HEK293 (cell line): ENCODE data around the gene METTL16.
"Not testable (repeated sequence)": the region's sequence is repeated elsewhere in the genome, so short reads cannot be mapped to it uniquely, and the experiment has no call there.

Experiments
- CTCF ChIA-PET: fragments of 350-600 bp; formaldehyde crosslinking; extraction: SDS; loops from one replicate; lab custom pipeline; 2021; ENCODE audit warnings: antibody characterized with exemption; lab: Yijun Ruan, JAX
- POLR2A ChIA-PET: fragments of 300-600 bp; formaldehyde crosslinking; extraction: SDS; loops from one replicate; lab custom pipeline; 2020; ENCODE audit warnings: antibody characterized with exemption, inconsistent platforms; lab: Yijun Ruan, JAX
- H3K27ac ChIP-seq: fragments of 200-500 bp; sonication (Bioruptor generic); 2 replicates; pipeline ENCODE4 v1.5.1; 2014; ENCODE audit warnings: low read depth, low read length, control low read depth, inconsistent platforms; ENCODE audit errors: extremely low read depth
- H3K36me3 ChIP-seq, 2 experiments: fragments of 200-500 bp in 1 of 2; sonication (Bioruptor generic) in 1 of 2; 1 replicate in 1 of 2; 2 replicates in 1 of 2; pipeline ENCODE4 v1.5.1; 2014 to 2017; ENCODE audit warnings: inconsistent platforms in 2 of 2, low read length in 2 of 2; ENCODE audit not compliant: control insufficient read depth in 2 of 2, insufficient read depth in 1 of 2
- H3K4me1 ChIP-seq: fragments of 200-500 bp; sonication (Bioruptor generic); 2 replicates; pipeline ENCODE4 v1.5.1; 2014; ENCODE audit warnings: mild to moderate bottlenecking, low read length, inconsistent platforms; ENCODE audit not compliant: control insufficient read depth, insufficient read depth
- H3K4me3 ChIP-seq: 2 replicates; pipeline ENCODE4 v1.5.1; 2011; ENCODE audit warnings: low read depth, mild to moderate bottlenecking, control low read depth, low read length, moderate library complexity
- H3K9me3 ChIP-seq: fragments of 200-500 bp; sonication (Bioruptor generic); 2 replicates; pipeline ENCODE4 v1.5.1; 2014; ENCODE audit warnings: low read depth, low read length, inconsistent platforms; ENCODE audit not compliant: control insufficient read depth, insufficient read depth
- BCL11B ChIP-seq: fragments of 450-650 bp; formaldehyde crosslinking; IDR thresholded peaks from 2 replicates; pipeline ENCODE4 v1.5.1; 2016; ENCODE audit warnings: low read depth, missing biosample characterization, missing genetic modification characterization
- EGR2 ChIP-seq: fragments of 450-650 bp; formaldehyde crosslinking; IDR thresholded peaks from 2 replicates; pipeline ENCODE4 v1.5.1; 2016; ENCODE audit warnings: low read depth, missing biosample characterization, missing genetic modification characterization
- GLI4 ChIP-seq: fragments of 450-650 bp; formaldehyde crosslinking; IDR thresholded peaks from 2 replicates; pipeline ENCODE4 v1.5.1; 2016; ENCODE audit warnings: missing biosample characterization, missing genetic modification characterization
- KLF10 ChIP-seq: fragments of 450-650 bp; IDR thresholded peaks from 2 replicates; pipeline ENCODE4 v1.5.1; 2018; ENCODE audit warnings: missing biosample characterization, mild to moderate bottlenecking, missing genetic modification characterization
- RBAK ChIP-seq: fragments of 450-650 bp; formaldehyde crosslinking; IDR thresholded peaks from 2 replicates; pipeline ENCODE4 v1.5.1; 2016; ENCODE audit warnings: missing biosample characterization, missing genetic modification characterization
- SCRT1 ChIP-seq: fragments of 450-650 bp; formaldehyde crosslinking; IDR thresholded peaks from 2 replicates; pipeline ENCODE4 v1.5.1; 2016; ENCODE audit warnings: missing biosample characterization, missing genetic modification characterization, borderline replicate concordance
- SETDB1 ChIP-seq: IDR thresholded peaks from one replicate; pipeline ENCODE4 v1.6.1; 2017; ENCODE audit warnings: mild to moderate bottlenecking, low read length, moderate library complexity, mixed read lengths; ENCODE audit not compliant: insufficient read length
- WT1 ChIP-seq: fragments of 450-650 bp; formaldehyde crosslinking; IDR thresholded peaks from 2 replicates; pipeline ENCODE4 v1.5.1; 2016; ENCODE audit warnings: missing biosample characterization, missing genetic modification characterization
- ZNF138 ChIP-seq: fragments of 450-650 bp; formaldehyde crosslinking; IDR thresholded peaks from 2 replicates; pipeline ENCODE4 v1.5.1; 2016; ENCODE audit warnings: missing biosample characterization, missing genetic modification characterization, borderline replicate concordance
- ZNF140 ChIP-seq: fragments of 450-650 bp; formaldehyde crosslinking; IDR thresholded peaks from 2 replicates; pipeline ENCODE4 v1.5.1; 2016; ENCODE audit warnings: missing biosample characterization, missing genetic modification characterization
- ZNF2 ChIP-seq: fragments of 450-650 bp; formaldehyde crosslinking; IDR thresholded peaks from 2 replicates; pipeline ENCODE4 v1.5.1; 2016; ENCODE audit warnings: missing biosample characterization, missing genetic modification characterization
- ZNF335 ChIP-seq: fragments of 450-650 bp; formaldehyde crosslinking; conservative IDR thresholded peaks from 2 replicates; pipeline ENCODE4 v1.5.1; 2016; ENCODE audit warnings: missing biosample characterization, missing genetic modification characterization
- ZNF549 ChIP-seq: fragments of 450-650 bp; IDR thresholded peaks from 2 replicates; pipeline ENCODE4 v1.5.1; 2018; ENCODE audit warnings: missing biosample characterization, missing genetic modification characterization, mild to moderate bottlenecking, inconsistent platforms, moderate library complexity
- ZNF623 ChIP-seq: fragments of 450-650 bp; formaldehyde crosslinking; IDR thresholded peaks from 2 replicates; pipeline ENCODE4 v1.5.1; 2016; ENCODE audit warnings: missing biosample characterization, missing genetic modification characterization
- ZNF624 ChIP-seq: fragments of 450-650 bp; formaldehyde crosslinking; IDR thresholded peaks from 2 replicates; pipeline ENCODE4 v1.5.1; 2017; ENCODE audit warnings: missing biosample characterization, missing genetic modification characterization
- ZNF629 ChIP-seq: fragments of 450-650 bp; formaldehyde crosslinking; IDR thresholded peaks from 2 replicates; pipeline ENCODE4 v1.5.1; 2017; ENCODE audit warnings: missing biosample characterization, missing genetic modification characterization
- ZNF785 ChIP-seq: fragments of 450-650 bp; formaldehyde crosslinking; IDR thresholded peaks from 2 replicates; pipeline ENCODE4 v1.5.1; 2016; ENCODE audit warnings: missing biosample characterization, missing genetic modification characterization
- TF ChIP-seq, protein P1 (sequence below): fragments of 450-650 bp; formaldehyde crosslinking; IDR thresholded peaks from 2 replicates; pipeline ENCODE4 v1.5.1; 2017; ENCODE audit warnings: missing biosample characterization, missing genetic modification characterization
- TF ChIP-seq, protein P2 (sequence below): fragments of 450-650 bp; formaldehyde crosslinking; IDR thresholded peaks from 2 replicates; pipeline ENCODE4 v1.5.1; 2016; ENCODE audit warnings: missing biosample characterization, missing genetic modification characterization

The METTL16 gene

DNA sequence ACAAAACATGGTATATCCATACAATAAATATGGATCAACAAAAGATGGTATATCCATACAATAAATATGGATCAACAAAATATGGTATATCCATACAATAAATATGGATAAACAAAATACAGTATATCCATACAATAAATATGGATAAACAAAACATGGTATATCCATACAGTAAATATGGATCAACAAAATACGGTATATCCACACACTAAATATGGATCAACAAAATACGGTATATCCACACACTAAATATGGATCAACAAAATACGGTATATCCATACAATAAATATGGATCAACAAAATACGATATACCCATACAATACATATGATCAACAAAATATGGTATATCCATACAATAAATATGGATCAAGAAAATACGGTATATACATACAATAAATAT, 8.1 kb downstream of the METTL16 start:
- peaks cover 35 to 40% of the 10 kb centered on the region in 2 experiments for H3K36me3 ChIP-seq
- no peaks in the 10 kb centered on the region for H3K4me1 ChIP-seq
- no peak overlapping the region for H3K4me3 ChIP-seq
- H3K9me3 ChIP-seq, result no peaks in the 10 kb centered on the region
- TF ChIP-seq, protein P1, sequence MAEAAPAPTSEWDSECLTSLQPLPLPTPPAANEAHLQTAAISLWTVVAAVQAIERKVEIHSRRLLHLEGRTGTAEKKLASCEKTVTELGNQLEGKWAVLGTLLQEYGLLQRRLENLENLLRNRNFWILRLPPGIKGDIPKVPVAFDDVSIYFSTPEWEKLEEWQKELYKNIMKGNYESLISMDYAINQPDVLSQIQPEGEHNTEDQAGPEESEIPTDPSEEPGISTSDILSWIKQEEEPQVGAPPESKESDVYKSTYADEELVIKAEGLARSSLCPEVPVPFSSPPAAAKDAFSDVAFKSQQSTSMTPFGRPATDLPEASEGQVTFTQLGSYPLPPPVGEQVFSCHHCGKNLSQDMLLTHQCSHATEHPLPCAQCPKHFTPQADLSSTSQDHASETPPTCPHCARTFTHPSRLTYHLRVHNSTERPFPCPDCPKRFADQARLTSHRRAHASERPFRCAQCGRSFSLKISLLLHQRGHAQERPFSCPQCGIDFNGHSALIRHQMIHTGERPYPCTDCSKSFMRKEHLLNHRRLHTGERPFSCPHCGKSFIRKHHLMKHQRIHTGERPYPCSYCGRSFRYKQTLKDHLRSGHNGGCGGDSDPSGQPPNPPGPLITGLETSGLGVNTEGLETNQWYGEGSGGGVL (tag by site-specific recombination), result no peak
- TF ChIP-seq SETDB1, result peak; percentile 43
- no peak overlapping the region for H3K27ac ChIP-seq
- ChIA-PET POLR2A (no interaction called here), CTCF (no interaction called here)

DNA sequence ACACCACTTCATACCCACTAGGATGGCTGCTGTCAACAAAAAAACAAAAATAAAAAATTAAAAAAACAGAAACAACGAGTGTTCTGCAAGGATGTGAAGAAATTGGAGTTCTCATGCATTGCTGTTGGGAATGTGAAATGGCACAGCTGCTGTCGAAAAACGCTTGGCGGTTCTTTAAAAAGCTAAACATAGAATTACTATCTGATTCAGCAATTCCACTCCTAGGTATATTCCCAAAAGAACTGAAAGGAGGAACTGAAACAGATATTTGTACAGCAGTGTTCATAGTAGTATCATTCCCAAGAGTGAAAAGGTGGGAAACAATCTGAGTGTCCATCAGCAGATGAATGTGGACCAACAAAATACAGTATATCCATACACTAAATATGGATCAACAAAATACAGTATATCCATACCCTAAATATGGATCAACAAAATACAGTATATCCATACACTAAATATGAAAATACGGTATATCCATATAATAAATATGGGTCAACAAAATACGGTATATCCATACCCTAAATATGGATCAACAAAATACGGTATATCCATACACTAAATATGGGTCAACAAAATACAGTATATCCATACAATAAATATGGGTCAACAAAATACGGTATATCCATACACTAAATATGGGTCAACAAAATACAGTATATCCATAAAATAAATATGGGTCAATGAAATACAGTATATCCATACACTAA, 8.7 kb downstream of the METTL16 start:
- no peak overlapping the region for H3K4me3 ChIP-seq
- H3K9me3 ChIP-seq, result no peaks in the 10 kb centered on the region
- CTCF ChIA-PET, result no interaction called here
- H3K36me3 ChIP-seq, result peaks cover 39 to 40% of the 10 kb centered on the region in 2 experiments
- H3K4me1 ChIP-seq, result no peaks in the 10 kb centered on the region
- no peak overlapping the region for H3K27ac ChIP-seq
- POLR2A ChIA-PET, result no interaction called here
- TF ChIP-seq ZNF624 (tag by site-specific recombination) (no peak), ZNF140 (peak; percentile 76; the same call in 1 of the 2 replicates)

DNA sequence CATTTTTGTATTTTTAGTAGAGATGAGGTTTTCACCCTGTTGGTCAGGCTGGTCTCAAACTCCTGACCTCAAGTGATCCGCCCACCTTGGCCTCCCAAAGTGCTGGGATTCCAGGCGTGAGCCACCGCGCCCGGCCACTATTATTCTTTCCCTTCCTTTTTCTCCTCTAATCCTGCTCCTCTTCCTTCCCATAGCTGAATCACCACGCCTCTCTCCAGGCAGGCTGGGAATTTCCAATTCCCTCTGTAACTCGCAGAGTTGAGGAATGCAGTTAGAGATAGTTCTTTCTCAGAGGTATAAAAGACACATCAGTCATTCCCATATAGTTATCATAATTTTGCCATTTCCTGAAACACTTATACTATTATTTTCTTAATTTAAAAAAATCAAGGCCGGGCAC, 11.2 kb downstream of the METTL16 start:
- Histone ChIP-seq H3K27ac (no peak overlapping the region), H3K9me3 (no peaks in the 10 kb centered on the region), H3K4me1 (no peaks in the 10 kb centered on the region), H3K4me3 (no peak overlapping the region), H3K36me3 (peaks cover 46 to 54% of the 10 kb centered on the region in 2 experiments)
- ChIA-PET POLR2A (no interaction called here), CTCF (no interaction called here)
- no peak for TF ChIP-seq KLF10 (tag by site-specific recombination)
- TF ChIP-seq ZNF2 (tag by site-specific recombination), result no peak
- TF ChIP-seq, protein P2, sequence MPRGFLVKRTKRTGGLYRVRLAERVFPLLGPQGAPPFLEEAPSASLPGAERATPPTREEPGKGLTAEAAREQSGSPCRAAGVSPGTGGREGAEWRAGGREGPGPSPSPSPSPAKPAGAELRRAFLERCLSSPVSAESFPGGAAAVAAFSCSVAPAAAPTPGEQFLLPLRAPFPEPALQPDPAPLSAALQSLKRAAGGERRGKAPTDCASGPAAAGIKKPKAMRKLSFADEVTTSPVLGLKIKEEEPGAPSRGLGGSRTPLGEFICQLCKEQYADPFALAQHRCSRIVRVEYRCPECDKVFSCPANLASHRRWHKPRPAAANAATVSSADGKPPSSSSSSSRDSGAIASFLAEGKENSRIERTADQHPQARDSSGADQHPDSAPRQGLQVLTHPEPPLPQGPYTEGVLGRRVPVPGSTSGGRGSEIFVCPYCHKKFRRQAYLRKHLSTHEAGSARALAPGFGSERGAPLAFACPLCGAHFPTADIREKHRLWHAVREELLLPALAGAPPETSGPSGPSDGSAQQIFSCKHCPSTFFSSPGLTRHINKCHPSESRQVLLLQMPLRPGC (tag by site-specific recombination), result no peak
- no peak for TF ChIP-seq WT1 (tag by site-specific recombination)
- no peak for TF ChIP-seq BCL11B (tag by site-specific recombination)
- no peak for TF ChIP-seq GLI4
- no peak for TF ChIP-seq ZNF629 (tag by site-specific recombination)
- no peak for TF ChIP-seq SCRT1 (tag by site-specific recombination)
- no peak for TF ChIP-seq ZNF138 (tag by site-specific recombination)
- TF ChIP-seq EGR2 (tag by site-specific recombination), result no peak
- TF ChIP-seq ZNF549 (tag by site-specific recombination), result no peak
- no peak for TF ChIP-seq ZNF623
- TF ChIP-seq ZNF785 (tag by site-specific recombination), result no peak
- TF ChIP-seq SETDB1, result no peak
- TF ChIP-seq RBAK (tag by site-specific recombination), result no peak
- TF ChIP-seq ZNF335 (tag by site-specific recombination), result no peak
- TF ChIP-seq, all 188 proteins: peak for 0

DNA sequence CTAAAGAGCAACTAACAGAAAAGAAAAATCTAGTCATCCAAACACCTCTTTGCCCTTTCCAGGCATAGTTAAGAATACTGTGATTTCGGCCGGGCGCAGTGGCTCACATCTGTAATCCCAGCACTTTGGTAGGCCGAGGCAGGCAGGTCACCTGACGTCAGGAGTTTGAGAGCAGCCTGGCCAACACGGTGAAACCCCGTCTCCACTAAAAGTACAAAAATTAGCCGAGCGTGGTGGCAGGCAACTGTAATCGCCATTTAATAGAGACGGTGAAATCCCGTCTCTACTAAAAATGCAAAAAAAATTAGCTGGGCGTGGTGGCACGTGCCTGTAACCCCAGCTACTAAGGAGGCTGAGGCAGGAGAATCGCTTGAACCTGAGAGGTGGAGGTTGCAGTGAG, 22.4 kb downstream of the METTL16 start:
- not testable (repeated sequence) for H3K36me3 ChIP-seq, H3K9me3 ChIP-seq, H3K27ac ChIP-seq, H3K4me3 ChIP-seq
- CTCF ChIA-PET, result interaction anchor here (0.6 to 1.3 kb wide), 4 partner anchors 101 to 523 kb away, joined by 3 to 4 read pairs (median 4); no protein-coding TSS in a partner anchor
- H3K4me1 ChIP-seq, result peaks cover 22% of the 10 kb centered on the region
- POLR2A ChIA-PET, result interaction anchor here (1.0 kb wide), 1 partner anchor 22 kb away, joined by 3 read pairs; the partner anchor contains the start of gene METTL16
